ENCODE results near the gene MYZAP.

Gene MYZAP

GRCh38 chr15:57563416-57563815 lies 28.3 kb upstream of the MYZAP start:
- no peak for DNase-seq

GRCh38 chr15:57565311-57565710 lies 26.4 kb upstream of the MYZAP start:
- peak; percentile 65 to 68 (median 68) for DNase-seq

- no peak for DNase-seq
These were observed 24.9 kb upstream of the MYZAP start for GRCh38 chr15:57566834-57567233.

- DNase-seq = no peak
These were observed 23.8 kb upstream of the MYZAP start for GRCh38 chr15:57567891-57568290.

- no peak for DNase-seq
These were observed 23.4 kb upstream of the MYZAP start for GRCh38 chr15:57568299-57568698.

GRCh38 chr15:57570340-57570739 lies 21.4 kb upstream of the MYZAP start:
- DNase-seq = no peak

- DNase-seq = no peak
These were observed 20.7 kb upstream of the MYZAP start for GRCh38 chr15:57570994-57571393.

GRCh38 chr15:57571725-57572124 lies 20.0 kb upstream of the MYZAP start:
- no peak for DNase-seq

GRCh38 chr15:57572468-57572867 lies 19.2 kb upstream of the MYZAP start:
- no peak for DNase-seq

GRCh38 chr15:57573151-57573550 lies 18.6 kb upstream of the MYZAP start:
- no peak for DNase-seq

GRCh38 chr15:57575363-57575762 lies 16.3 kb upstream of the MYZAP start:
- no peak for DNase-seq

GRCh38 chr15:57578288-57578900 lies 13.3 kb upstream of the MYZAP start:
- no peak for DNase-seq

- no peak for DNase-seq
These were observed 11.3 kb upstream of the MYZAP start for GRCh38 chr15:57580428-57580827.

- no peak for DNase-seq
These were observed 10.8 kb upstream of the MYZAP start for GRCh38 chr15:57580866-57581265.

- no peak for DNase-seq
These were observed 9.6 kb upstream of the MYZAP start for GRCh38 chr15:57582090-57582489.

GRCh38 chr15:57583282-57583681 lies 8.4 kb upstream of the MYZAP start:
- no peak for DNase-seq

GRCh38 chr15:57583720-57584119 lies 8.0 kb upstream of the MYZAP start:
- no peak for DNase-seq

- peak; percentile 37 to 70 (median 65) for DNase-seq
These were observed 4.9 kb upstream of the MYZAP start for GRCh38 chr15:57586661-57587424.

- DNase-seq = peak; percentile 41 to 52 (median 44)
These were observed 2.4 kb upstream of the MYZAP start for GRCh38 chr15:57589281-57589680.

GRCh38 chr15:57589754-57590153 lies 1.9 kb upstream of the MYZAP start:
- peak; percentile 26 to 40 (median 32) for DNase-seq

- no peak for DNase-seq
These were observed 375 bp upstream of the MYZAP start for GRCh38 chr15:57591237-57591821.

GRCh38 chr15:57592426-57592825 lies 722 bp downstream of the MYZAP start:
- no peak for DNase-seq

GRCh38 chr15:57592836-57593420 lies 1.2 kb downstream of the MYZAP start:
- DNase-seq = no peak

GRCh38 chr15:57594479-57594878 lies 2.8 kb downstream of the MYZAP start:
- DNase-seq = no peak

Data from suppressor macrophage treated with lipopolysaccharide for 1 hour (primary cell).